LoVo (cell line): ENCODE data around the gene KMT2C.
"Not testable (repeated sequence)": the region's sequence is repeated elsewhere in the genome, so short reads cannot be mapped to it uniquely, and the experiment has no call there.

ENCODE experiments used
- DNase-seq: peaks from one replicate; pipeline ENCODE4 v3.0.0-alpha.2; 2016; ENCODE audit warnings: low spot score

The KMT2C gene

DNA sequence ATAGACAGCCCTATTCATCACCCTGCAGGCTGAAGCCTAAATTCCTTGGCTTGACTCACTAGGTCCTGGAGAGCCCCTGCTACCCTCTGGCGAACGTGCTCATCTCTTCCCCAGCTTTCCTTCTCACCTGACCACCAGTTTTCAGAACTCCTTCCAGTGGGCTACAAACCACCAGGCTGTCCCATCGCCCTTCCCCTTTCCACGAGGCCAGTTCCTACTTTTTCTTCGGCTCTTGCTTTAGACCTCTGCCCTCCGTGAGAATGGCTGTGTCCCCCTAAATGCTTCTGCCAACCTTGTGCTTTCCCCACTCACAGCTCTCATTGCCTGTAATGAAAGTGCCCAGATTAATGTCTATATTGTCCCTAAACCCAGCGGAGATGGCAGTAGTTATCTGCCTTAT lies 5.4 kb upstream of the KMT2C start:
- DNase-seq, result not testable (repeated sequence)

DNA sequence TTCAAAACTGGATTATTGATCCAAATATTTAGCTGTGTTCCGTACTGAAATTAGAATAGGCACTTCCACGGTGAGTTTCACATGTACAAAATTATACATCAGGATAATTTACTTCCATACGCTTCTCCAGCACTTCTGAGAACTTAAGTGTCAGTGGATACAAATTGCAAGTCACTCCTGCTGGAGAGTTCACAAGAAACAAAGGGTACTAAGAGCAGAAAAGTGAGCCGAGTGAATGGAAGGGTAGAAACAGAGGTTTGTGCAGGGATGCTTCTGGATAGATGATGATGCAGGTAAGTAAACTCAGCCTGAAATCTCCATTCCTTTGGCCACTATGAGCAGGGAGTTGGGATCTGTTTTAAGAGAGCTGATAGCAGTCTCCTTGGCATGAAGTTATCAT lies 2.2 kb upstream of the KMT2C start:
- DNase-seq, result not testable (repeated sequence)

DNA sequence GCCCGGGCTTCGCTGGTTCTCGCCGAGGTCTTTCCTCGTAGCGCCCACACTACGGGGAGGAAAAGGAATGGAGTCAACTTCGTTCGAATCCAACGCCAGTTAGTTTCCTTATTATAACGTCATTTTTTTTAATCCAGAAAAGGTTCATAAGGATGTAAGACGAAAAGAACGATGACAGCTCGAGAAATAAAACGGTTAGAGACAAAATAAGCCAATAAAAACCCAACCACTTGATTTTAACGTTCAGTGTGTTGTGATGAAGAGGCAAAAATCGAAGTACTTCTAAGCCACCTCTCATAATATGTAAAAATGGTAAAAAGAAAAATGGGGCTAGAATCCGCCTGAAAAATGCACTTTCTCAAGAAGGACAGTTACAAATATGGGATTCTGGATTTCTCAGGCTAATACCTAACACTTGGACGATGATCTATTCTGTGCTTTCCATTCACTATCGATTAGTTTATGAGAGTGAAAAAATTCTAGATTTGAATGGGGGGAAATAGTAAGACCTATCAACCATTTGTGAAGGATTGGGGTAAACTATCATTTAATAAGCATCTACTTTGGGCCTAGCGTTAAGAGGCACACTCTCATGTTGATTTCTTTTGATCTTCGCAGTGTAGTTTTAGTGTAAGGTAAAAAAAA lies 1.2 kb upstream of the KMT2C start:
- not testable (repeated sequence) for DNase-seq

DNA sequence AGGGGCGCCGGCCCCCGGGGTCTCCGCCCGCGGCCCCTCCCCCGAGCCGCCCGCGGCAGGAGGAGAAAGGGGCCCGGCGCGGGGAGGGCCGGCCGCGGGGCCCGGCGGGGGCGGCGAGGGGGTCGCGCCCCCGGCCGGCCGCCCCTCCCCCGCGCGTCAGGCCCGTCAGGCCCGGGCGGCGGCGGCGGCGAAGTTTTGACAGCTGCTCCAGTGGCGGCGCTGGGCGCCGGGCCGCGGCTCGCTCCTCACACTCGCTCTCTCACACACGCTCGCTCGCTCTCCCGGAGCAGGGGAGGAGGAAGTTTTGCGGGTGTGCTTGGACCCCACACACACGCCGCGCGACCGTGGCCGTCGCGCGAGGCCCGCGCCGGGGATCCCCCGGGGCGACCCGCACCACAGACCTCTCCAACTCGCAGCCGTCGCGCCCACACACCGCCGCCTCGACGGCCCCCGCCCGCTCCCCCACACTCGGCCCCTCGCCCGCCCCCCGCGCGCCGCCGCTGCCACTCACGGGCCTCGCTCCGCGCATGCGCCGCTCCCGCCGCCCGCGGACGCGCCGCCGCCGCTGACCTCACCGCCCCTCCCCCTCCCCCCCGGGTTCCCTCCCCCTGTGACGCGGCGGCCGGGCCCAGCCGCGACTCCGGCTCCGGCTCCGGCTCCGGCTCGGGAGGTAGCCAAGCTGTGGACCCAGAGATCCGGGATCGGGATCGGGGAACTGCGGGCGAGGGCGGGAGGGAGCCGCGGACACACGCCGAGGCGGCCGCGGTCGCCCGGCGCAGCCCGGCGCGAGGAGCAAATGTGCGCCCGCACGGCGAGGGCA lies 518 bp upstream of the KMT2C start:
- peak; percentile 95 for DNase-seq

GRCh38 chr7:152434511-152435383 lies 1.1 kb downstream of the KMT2C start:
- not testable (repeated sequence) for DNase-seq

GRCh38 chr7:152433721-152434490 lies 1.9 kb downstream of the KMT2C start:
- DNase-seq, result not testable (repeated sequence)

- not testable (repeated sequence) for DNase-seq
These were observed 3.1 kb downstream of the KMT2C start for GRCh38 chr7:152432735-152433134.

DNA sequence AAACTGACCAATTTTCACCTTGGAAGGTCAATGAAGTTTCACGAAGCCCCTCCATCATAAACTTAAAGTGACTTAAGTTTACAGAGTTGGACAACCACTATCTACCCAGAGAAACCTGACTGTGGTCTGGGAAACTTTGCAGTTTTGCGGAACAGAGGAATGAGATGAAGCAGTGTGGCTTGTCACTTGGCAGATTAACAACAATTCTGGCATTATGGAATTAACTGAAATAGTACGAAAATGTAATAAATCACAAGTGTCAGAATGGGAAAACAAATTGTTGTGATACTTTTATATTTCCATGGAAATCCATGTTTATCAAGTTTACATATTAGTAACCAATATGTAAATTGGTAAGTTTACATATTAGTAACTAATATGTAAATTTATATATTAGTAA lies 4.9 kb downstream of the KMT2C start:
- no peak for DNase-seq

- DNase-seq, result not testable (repeated sequence)
These were observed 5.7 kb downstream of the KMT2C start for GRCh38 chr7:152430118-152430517.

- no peak for DNase-seq
These were observed 11.3 kb downstream of the KMT2C start for GRCh38 chr7:152424348-152425108.

DNA sequence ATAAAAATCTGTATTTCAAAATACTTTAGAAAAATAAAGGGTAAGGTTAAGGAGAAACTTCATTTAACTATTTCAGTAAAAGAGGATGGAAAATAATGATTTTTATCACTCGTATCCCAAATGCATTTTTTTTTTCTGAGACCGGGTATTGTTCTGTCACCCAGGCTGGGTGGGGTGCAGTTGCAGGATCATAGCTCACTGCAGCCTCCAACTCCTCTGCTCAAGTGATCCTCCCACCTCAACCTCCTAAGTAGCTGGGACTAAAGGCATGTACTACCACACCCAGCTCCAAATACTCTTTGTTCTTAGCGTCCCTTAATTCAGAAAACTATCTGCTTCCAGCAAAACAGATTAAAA lies 11.8 kb downstream of the KMT2C start:
- no peak for DNase-seq

GRCh38 chr7:152423171-152423570 lies 12.6 kb downstream of the KMT2C start:
- DNase-seq, result not testable (repeated sequence)

- not testable (repeated sequence) for DNase-seq
These were observed 14.9 kb downstream of the KMT2C start for GRCh38 chr7:152420950-152421349.

- no peak for DNase-seq
These were observed 16.1 kb downstream of the KMT2C start for GRCh38 chr7:152419473-152420429.

GRCh38 chr7:152414779-152415178 lies 21.0 kb downstream of the KMT2C start:
- no peak for DNase-seq

GRCh38 chr7:152411389-152411788 lies 24.4 kb downstream of the KMT2C start:
- no peak for DNase-seq

GRCh38 chr7:152406491-152406890 lies 29.3 kb downstream of the KMT2C start:
- no peak for DNase-seq

- not testable (repeated sequence) for DNase-seq
These were observed 29.8 kb downstream of the KMT2C start for GRCh38 chr7:152406030-152406429.

GRCh38 chr7:152403726-152404125 lies 32.1 kb downstream of the KMT2C start:
- DNase-seq, result no peak
